HG02759 (cell line): ENCODE data around the gene NOC4L.
"Not testable (repeated sequence)": the region's sequence is repeated elsewhere in the genome, so short reads cannot be mapped to it uniquely, and the experiment has no call there.

Experiments
- ATAC-seq: cut with Tn5 transposase; IDR thresholded peaks from one replicate; pipeline ENCODE4 v1.9.1; 2021; ENCODE audit warnings: mild to moderate bottlenecking, moderate library complexity; ENCODE audit not compliant: unreplicated experiment

The NOC4L gene

DNA sequence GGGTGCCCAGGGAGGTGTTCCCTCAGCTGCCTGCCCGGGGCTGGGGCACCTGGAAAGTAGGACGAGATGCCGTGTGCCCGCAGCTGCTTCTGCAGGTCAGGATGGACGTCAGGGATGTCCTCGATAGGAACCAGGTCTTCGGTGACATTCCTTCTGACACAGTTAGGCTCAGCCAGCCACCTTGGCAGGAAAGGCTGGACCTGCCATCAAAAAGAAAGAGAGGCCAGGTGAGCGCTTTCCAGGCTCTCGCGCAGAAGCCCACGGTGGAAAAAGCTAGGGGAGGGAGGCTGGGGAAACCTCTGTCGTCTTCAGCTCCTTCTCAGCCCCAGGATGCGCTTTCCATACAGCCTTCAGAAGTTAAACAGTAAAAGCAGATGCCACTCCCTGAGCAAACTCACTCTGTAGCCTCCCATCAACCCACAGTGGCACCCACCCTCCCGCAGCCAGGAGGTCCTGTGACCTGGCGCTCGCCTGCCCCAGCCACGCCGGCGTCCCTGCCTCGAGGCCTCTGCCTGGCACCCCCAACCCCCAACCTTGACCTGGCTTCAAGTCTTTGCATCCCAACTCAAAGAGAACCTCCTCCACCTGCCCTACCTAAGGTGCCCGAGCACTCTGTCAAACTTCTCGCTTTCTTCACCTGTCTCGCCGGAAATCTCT, 1.4 kb upstream of the NOC4L start:
- ATAC-seq = no peak

DNA sequence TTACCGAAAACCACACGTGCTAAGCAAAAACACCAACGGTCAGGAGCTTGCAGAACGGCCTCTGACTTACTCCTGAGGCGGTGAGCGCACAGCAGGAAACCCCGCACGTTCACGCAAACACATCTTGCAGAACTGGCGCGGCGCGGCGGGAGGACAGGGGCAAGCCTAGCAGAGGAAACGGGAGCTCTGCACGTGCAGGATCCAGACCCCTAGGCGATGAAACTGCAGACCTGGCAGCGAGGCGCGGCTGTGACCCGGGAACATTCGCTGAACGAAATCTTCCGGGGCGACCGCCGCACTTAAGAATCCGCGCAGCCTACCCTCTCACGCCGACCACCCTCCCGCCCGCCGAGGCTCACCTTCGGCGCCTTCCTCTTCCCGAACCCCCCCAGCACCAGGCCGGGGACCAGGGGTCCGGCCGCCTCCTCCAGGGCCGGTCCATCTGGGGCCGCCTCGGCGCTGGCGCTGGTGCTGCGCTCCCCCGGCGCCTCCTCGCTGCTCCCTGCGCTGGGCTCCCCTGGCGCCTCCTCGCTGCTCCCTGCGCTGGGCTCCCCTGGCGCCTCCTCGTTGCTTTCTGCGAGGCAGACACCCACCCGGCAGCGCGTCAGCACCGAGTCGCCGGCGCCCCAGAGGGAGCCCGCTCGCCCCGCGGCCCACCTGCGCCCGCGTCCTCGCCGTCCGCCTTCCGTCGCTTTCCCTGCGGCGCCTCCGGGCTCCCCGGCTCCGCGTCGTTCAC, 753 bp upstream of the NOC4L start:
- ATAC-seq = peak; percentile 43

DNA sequence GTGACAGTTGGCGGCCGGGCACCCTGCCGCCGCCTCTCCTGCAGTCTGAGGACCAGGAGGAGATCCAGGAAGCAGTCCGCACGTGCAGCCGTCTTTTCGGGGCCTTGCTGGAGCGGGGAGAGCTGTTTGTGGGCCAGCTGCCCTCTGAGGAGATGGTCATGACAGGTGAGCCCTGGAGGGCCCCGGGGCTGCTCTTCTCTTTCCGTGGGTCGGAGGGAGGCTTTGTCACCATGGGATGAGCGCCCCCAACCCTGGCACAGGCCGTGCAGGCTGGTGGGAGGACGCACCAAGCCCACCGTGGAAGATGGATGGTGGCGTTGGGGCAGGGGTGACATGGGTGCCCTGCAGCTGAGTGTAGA, 532 bp downstream of the NOC4L start:
- peak; percentile 0 for ATAC-seq

DNA sequence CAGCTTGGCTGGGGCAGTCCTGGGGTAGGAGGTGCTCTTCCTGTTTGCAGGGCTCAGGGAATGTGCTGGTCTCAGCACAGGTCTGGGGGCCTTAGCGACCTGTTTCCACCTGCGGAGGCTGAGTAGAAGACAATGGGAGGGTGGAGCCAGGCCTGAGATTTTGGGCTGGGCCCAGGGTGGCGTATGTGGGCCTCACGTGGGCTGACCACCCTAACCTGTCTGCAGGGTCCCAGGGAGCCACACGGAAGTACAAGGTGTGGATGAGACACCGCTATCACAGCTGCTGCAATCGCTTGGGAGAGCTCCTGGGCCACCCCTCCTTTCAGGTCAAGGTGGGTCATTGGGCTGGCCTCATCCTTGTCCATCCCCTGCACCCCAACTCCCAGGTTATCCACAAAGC, 1.1 kb downstream of the NOC4L start:
- no peak for ATAC-seq

DNA sequence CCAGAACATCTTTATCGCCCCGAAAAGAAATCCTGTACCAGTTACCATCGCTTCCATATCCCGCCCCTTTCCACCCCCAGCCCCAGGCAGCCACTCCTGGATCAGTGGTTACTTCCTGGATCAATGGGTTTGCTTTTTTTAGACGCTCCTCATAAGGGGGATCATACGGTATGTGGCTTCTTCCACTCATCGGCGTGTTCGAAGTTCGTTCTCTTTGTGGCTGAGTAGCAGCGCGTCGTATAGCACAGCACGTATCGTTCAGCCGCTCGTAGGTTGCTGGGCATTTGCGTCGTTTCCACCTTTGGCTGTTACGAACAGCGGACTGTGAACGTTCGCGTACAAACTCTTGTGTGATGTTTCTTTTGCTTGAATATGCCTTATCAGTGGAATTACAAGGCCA, 1.8 kb downstream of the NOC4L start:
- ATAC-seq = no peak

DNA sequence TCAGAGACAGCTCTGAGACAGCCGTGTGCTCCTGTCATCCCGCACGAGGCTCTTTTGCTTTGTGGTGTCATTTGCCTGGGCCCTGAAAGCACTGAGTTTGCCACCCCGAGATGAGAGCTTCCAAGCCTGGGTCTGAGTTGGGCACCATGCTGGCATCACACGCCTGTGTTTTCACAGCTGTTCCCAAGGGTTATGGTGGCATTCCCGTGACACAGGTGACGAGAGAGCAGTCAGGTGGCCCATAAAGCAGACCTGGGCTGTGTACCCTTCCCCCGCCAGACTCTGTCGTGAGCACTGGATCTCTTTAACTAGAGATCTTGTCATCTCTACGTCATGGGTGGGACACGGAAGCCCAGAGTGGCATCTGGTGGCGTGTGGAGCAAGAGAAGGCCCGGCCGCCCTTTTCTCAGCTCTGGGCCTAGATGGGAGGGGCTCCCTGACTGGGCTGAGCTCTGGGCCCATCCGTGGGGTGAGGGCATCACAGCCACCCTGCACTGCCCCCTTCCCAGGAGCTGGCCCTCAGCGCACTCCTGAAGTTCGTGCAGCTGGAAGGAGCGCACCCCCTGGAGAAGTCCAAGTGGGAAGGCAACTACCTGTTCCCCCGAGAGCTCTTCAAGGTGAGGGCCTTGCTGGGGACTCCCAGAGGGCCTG, 2.6 kb downstream of the NOC4L start:
- no peak for ATAC-seq

DNA sequence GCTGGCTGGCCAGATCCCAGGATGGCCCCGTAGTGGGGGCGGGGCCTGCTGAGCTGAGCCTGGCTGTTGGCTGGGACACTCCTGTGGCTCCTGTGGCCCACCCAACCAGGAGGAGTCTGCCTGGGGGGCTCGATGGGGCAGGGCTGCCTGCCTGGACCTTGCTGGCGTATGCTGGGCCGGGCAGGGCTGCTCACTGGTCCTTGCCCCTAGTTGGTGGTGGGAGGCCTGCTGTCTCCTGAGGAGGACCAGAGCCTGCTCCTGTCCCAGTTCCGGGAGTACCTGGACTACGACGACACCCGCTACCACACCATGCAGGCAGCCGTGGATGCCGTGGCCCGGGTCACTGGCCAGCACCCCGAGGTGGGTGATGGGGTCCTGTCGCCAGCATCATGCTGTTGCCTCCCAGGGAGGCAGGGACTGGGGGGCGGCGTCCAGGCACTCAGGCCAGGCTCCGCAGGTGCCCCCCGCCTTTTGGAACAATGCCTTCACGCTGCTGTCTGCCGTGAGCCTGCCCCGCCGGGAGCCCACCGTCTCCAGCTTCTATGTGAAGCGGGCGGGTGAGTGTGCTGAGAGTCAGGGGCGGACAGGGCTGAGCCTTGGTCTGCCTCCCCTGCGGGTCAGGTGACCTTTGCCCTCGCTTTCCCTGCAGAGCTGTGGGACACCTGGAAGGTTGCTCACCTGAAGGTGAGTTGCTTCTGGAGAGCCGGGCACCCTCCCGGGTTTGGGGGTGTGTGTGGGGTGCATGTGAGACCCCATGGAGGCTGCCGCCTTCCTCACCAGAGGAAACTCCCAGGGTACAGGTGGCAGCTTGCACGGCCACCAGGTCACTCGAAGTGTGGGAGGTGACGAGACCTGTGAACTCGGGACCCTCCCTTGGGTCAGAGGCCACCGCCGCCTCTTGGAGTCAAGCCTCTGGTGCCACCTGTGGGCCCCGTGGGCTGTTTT, 3.4 kb downstream of the NOC4L start:
- ATAC-seq = no peak

DNA sequence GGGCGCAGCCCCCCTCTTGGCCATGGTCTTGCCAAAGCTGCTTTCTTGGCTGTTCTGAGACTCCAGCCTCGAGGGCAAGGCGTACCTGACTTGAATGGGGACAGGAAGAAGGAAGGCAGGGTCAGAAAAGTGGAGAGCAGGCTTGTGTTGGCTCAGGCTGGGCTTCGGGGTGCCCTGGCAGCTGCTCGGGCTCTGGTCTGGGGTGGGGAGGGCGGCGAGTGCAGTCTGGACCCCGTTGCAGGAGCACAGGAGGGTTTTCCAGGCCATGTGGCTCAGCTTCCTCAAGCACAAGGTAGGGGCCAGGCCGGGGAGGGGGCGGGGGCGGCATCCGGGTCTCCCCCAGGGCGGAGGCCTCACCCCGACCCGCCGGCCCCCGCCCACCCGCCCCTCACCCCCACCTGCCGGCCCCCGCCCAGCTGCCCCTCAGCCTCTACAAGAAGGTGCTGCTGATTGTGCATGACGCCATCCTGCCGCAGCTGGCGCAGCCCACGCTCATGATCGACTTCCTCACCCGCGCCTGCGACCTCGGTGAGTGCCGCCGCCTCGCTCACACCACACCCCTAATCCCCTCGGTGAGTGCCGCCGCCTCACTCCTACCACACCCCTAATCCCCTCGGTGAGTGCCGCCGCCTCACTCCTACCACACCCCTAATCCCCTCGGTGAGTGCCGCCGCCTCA, 4.2 kb downstream of the NOC4L start:
- ATAC-seq = no peak

DNA sequence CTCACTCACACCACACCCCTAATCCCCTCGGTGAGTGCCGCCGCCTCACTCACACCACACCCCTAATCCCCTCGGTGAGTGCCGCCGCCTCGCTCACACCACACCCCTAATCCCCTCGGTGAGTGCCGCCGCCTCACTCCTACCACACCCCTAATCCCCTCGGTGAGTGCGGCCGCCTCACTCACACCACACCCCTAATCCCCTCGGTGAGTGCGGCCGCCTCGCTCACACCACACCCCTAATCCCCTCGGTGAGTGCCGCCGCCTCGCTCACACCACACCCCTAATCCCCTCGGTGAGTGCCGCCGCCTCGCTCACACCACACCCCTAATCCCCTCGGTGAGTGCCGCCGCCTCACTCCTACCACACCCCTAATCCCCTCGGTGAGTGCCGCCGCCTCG, 5.3 kb downstream of the NOC4L start:
- ATAC-seq = not testable (repeated sequence)

DNA sequence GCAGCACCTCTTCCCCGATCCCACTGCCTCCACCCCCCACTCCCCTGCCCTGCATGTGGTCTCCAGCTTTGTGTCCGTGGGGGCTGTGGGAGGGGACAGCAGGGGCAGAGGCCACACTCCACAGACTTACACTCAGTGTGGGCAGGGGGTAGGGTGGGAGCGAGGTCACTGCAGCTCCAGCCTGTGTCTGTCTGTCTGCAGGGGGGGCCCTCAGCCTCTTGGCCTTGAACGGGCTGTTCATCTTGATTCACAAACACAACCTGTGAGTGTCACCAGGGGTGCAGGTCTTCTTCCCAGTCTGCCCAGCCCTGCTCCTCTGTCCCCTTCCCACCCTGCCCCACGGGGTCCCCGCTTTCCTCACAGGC, 6.5 kb downstream of the NOC4L start:
- no peak for ATAC-seq

DNA sequence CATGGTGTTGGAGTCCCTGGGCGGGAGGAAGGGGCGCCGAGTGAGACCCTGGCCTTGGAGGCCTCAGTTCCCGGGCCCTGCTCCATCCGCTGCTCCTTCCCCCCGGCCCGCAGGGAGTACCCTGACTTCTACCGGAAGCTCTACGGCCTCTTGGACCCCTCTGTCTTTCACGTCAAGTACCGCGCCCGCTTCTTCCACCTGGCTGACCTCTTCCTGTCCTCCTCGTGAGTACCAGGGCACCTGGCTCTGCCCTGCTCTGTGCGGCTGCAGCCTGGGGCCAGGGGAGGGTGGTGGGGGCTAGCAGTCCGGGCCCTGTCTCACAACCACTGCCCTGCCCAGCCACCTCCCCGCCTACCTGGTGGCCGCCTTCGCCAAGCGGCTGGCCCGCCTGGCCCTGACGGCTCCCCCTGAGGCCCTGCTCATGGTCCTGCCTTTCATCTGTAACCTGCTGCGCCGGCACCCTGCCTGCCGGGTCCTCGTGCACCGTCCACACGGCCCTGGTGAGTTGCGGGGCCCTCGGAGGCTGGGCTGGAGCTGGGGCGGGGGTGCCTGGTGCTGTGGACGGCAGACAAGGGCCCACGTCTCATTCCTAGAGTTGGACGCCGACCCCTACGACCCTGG, 7.0 kb downstream of the NOC4L start:
- ATAC-seq = no peak

DNA sequence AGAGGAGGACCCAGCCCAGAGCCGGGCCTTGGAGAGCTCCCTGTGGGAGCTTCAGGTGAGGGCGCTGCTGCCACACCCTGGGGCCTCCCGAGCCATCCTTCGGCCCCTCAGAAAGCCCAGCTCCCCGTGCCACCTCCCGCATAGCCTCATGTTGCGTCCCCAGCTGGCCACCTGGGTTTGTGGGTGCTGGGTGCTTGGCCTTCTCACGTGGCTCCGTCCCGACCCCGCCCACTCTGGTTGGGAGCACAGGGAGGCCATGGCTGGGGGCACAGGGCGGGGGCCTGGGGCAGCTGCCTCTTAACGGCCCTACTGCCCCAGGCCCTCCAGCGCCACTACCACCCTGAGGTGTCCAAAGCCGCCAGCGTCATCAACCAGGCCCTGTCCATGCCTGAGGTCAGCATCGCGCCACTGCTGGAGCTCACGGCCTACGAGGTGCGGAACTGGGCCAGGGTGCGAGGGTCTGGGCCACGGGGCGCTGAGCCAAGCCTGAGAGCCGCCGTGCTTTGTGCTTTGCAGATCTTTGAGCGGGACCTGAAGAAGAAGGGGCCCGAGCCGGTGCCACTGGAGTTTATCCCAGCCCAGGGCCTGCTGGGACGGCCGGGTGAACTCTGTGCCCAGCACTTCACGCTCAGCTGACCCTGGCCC, 7.6 kb downstream of the NOC4L start:
- ATAC-seq = no peak

DNA sequence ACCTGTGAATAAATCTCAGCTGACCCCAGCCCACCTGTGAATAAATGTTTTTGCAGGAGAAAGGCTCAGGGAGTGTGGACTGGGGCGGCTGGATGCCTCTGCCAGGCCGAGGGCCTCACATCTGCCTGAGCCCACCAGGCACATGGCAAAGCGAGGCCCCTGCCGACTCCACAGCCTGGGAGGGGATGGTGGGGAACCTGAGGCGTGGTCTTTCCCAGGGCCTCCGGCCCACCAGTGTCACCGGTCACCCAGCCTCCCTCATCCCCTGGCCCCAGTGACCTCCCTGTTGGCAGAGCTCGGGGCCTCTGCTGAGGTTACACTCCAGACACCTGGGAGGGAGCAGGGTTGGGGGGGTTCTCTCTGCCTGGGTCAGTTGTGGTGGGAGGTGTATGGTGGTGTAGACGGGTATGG, 8.2 kb downstream of the NOC4L start:
- no peak for ATAC-seq

DNA sequence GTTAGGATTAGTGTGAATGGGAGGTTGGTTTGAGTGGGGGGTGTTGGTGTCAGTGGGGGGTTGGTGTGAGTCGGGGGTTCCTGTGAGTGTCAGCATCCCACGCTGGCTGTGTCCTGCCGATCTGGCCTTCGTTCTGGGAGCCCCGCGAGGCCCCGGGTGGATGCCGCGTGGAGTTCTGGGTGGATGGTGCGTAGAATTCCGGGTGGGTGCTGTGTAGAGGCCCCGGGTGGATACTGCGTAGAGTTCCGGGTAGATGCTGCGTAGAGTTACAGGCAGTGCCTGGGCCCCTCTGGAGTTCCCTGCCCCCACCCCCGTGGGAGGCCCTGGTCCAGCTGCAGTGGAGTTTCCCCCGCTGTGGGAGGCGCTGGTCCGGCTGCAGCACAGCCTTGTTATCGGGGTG, 8.7 kb downstream of the NOC4L start:
- ATAC-seq = no peak

DNA sequence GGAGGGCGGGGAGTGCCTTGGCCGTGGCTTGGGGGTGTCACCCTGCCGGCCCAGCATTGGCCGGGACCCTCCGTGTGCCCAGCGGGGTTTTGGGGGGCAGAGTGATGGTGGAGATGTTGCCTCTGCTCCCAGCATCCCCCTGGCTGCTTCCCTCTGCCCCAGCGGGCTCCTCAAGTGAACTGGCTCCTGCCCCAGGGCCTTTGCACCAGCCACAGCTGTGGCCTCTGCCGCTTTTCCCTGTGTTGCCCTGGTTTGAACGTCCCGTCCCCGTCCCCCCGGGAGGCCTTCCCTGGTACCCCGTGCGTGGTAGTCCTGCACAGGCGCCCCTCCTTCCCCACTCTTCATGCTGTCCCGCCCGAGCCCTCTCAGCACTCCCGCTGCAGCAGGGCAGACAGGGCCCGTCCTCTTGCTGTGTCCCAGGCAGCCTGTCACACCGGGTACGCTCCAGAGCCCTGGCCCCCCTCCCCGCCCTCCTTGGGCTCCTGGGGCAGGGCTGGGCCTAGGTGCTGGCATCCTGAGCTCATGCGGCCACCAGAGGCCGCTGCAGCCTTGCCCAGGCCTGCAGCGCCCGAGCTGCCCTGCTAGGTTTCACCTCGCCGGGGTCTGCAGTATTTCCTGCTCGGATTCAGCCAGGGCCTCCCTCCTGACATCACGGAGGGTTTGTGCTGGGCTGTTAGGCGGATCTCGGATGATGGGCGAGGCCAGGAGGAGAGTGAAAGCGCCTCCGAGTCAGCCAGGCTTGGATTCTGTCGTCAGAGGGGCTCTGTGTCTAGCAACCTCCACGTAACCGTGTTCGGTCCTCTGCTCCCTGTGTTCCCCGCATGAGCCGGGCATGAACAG, 9.5 kb downstream of the NOC4L start:
- peak; percentile 89 for ATAC-seq

DNA sequence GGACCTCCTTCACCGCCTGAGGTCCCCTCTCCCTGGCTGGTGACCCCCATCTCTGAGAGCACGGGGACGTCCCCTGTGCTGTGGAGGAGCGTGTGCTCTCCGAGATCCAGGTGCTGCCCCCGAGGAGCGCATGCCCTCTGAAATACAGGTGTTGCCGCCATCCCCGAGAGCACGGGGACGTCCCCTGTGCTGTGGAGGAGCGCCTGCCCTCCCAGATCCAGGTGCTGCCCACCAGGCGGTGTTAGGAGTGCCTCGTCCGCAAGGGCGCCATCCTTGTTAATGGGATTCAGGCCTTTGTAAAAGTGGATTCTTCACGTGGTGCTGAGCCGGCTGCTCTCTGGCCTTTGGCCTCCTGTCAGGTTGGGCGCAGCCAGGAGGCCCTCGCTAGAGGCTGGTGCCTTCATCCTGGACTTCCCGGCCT, 10.1 kb downstream of the NOC4L start:
- ATAC-seq = peak; percentile 6

DNA sequence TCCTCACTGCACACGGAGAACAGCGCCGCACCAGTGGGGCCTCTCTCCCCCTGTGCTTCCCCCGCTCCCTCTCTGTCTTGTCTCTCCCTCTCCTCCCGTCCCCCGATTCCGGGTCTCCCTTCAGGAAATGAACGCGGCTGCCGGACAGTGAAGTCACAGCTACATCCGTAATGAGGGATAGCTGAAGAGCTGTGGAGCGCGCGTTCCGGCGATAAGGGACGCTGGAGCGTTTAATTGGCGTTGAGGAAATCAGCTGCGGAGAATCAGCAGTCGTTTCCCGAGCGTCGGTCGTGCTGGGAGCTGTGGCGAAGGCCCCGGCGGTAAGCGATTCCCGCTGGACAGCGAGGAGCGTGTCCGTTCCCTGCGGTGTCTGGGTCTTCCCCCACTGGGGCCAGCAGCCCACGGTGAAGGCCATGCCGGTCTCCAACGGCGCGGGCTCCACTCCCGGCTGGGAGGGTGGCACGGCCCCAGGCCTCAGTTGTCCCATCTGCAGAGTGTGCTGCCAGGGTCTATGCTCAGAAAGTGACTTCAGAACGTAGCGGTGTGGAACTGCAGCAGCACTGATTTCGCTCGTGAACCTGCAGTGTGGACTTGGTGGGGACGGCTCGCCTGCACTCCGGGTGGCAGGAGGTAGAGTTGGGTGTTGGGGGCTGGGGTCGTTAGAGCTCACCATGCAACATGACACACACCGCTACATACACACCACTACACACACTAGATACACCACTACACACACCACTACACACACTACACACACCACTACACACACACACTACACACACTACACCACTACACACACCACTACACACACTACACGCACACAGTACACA, 10.9 kb downstream of the NOC4L start:
- no peak for ATAC-seq
